ENCODE data around the gene RBFOX2. TPM values are rescaled to one million over a fixed set of nuclear protein-coding genes. Genes with fewer than 3 reads are reported as not detected.

RBFOX2 gene
- total and polyA plus RNA-seq, 2 donors (not counting 3 experiments of a cell fraction or from before 2014, with no cell fraction given) = 125 to 142 TPM

DNA sequence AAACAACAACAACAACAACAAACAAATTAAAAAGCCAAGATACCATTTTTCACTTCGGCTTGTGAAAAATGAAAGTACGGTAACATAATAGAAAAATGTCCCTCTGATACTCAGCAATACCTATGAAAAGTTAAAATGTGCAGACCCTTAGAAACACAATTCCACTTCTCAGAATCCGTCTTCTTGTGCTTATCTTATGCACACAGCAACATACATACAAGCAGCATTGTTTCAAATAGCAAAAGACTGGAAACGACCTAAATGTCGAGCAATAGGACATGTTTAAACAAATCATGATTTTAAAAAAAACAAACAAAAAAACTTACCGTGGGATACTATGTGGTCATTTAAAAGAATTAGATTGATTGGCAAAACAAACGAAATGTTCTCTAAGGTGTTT, 26.5 kb downstream of the RBFOX2 start:
- Histone ChIP-seq H3K27ac (ENCODE audit: insufficient read depth, low read depth, low read length) (no peak overlapping the region), H4K20me1 (replicated peaks; ENCODE audit: control insufficient read depth, extremely low read depth, insufficient read depth, low read length) (no peaks in the 10 kb centered on the region), H3K9me1 (replicated peaks; ENCODE audit: control insufficient read depth, extremely low read depth, insufficient read depth, low read length) (no peaks in the 10 kb centered on the region), H3K4me3 (replicated peaks in 1 of 3; ENCODE audit: insufficient read depth in 1 of 3, low read depth in 1 of 3, low read length in 3 of 3) (no peak overlapping the region), H3K9me3 (replicated peaks; ENCODE audit: control insufficient read depth, insufficient read depth, low read length) (no peaks in the 10 kb centered on the region), H3K4me2 (ENCODE audit: insufficient read depth, low read length) (no peak overlapping the region), H3K9ac (replicated peaks; ENCODE audit: extremely low read depth, insufficient read depth, low read length) (no peak overlapping the region), H2AFZ (ENCODE audit: low read depth, low read length) (no peak overlapping the region), H3K4me1 (ENCODE audit: control insufficient read depth, extremely low read depth, insufficient read depth, low read length) (peaks cover 16% of the 10 kb centered on the region), H3K27me3 (ENCODE audit: control insufficient read depth in 2 of 2, insufficient read depth in 2 of 2, low read length in 2 of 2) (no peaks in the 10 kb centered on the region), H3K79me2 (ENCODE audit: control insufficient read depth, insufficient read depth, low read length) (peaks cover 45% of the 10 kb centered on the region), H3K36me3 (ENCODE audit: control insufficient read depth in 2 of 2, extremely low read depth in 1 of 2, insufficient read depth in 2 of 2, low read length in 2 of 2) (no peaks in the 10 kb centered on the region)
- intact Hi-C loops (cut with micrococcal nuclease) (no loop called here), dilution Hi-C loops (cut with MboI; ENCODE audit: extremely low pct_ligation_motif_present, low sequenced_read_pairs) (no loop called here)
- POLR2A ChIA-PET = no interaction called here
- FAIRE-seq (no peak), DNase-seq (ENCODE audit: low read depth, low spot score) (no peak)
- no TSS peak for BruUV-seq (replicated peaks)
- CTCF ChIA-PET = interaction anchor here (1.3 kb wide), 1 partner anchor 57 kb away, joined by 4 read pairs; no protein-coding TSS in a partner anchor
- TF ChIP-seq MYC (IDR thresholded peaks at IDR 0.05; ENCODE audit: low read depth, low read length) (no peak), POLR2AphosphoS5 (IDR thresholded peaks at IDR 0.05; ENCODE audit: insufficient read depth, low read depth, low read length) (no peak), EZH2 (IDR thresholded peaks at IDR 0.05; ENCODE audit: borderline replicate concordance, low read depth, low read length, severe bottlenecking) (no peak), POLR2A (IDR thresholded peaks at IDR 0.05; ENCODE audit: low read depth, low read length) (no peak), FOS (IDR thresholded peaks at IDR 0.05; ENCODE audit: borderline replicate concordance, insufficient read depth, low read length) (no peak), JUN (IDR thresholded peaks at IDR 0.05; ENCODE audit: borderline replicate concordance, insufficient read depth, insufficient read length, low read depth) (no peak), GATA2 (IDR thresholded peaks at IDR 0.05; ENCODE audit: insufficient read depth, insufficient read length, low read depth, low read length) (no peak)
- TF ChIP-seq, protein P1, sequence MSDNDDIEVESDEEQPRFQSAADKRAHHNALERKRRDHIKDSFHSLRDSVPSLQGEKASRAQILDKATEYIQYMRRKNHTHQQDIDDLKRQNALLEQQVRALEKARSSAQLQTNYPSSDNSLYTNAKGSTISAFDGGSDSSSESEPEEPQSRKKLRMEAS (IDR thresholded peaks at IDR 0.05; ENCODE audit: insufficient read depth, insufficient read length) = no peak
- TF ChIP-seq, protein P2, sequence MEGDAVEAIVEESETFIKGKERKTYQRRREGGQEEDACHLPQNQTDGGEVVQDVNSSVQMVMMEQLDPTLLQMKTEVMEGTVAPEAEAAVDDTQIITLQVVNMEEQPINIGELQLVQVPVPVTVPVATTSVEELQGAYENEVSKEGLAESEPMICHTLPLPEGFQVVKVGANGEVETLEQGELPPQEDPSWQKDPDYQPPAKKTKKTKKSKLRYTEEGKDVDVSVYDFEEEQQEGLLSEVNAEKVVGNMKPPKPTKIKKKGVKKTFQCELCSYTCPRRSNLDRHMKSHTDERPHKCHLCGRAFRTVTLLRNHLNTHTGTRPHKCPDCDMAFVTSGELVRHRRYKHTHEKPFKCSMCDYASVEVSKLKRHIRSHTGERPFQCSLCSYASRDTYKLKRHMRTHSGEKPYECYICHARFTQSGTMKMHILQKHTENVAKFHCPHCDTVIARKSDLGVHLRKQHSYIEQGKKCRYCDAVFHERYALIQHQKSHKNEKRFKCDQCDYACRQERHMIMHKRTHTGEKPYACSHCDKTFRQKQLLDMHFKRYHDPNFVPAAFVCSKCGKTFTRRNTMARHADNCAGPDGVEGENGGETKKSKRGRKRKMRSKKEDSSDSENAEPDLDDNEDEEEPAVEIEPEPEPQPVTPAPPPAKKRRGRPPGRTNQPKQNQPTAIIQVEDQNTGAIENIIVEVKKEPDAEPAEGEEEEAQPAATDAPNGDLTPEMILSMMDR (IDR thresholded peaks at IDR 0.05; ENCODE audit: extremely low read depth in 1 of 2, insufficient read depth in 1 of 2, low read depth in 1 of 2, low read length in 2 of 2) = no peak
